ENCODE measurements around the gene ANO1. TPM values are rescaled to one million over a fixed set of nuclear protein-coding genes. Genes with fewer than 3 reads are reported as not detected.

ANO1 gene
- total RNA-seq, 2 experiments from 2014 or later: not detected

DNA sequence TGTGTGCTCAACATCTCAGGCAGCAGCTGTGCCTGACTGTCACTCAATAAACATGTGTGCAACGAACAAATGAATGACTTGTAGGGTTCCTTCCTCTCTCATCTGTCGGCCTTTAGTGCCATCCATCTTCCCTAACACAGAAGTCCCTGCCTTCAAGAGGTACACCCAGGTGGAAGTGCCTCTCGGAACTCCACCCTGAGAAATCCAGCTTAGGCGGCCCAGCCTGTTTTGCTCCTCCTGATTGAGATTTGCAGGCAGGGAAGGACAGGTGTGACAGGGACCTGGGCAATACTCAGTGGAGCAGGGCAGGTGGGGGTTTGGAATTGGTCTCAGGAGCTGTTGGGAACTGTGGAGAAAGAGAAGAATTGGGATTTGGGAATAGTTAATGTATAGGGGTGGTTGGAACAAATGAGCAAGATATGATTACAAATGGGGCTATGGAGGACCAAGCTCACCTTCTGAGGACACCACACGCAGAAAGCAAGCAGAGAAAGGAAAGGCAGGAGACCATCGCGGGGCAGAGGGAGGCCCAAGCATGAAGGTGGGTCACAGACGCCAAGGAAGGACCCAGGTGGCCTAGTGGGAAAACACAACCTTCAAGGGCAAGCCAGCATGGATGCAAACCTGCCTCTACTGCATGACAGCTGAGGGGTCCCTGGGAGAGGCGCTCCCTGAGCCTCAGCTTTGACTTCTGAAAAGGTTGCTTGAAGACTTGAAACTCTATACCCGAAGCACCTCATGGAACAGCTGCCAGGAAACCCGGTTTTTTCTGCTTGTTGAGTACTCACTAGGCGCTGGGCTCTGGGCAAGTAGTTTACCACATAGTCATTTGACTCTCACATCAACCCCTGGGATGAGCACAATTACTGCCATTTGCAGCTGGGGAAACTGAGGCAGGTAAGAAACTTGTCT is 40.9 kb upstream of the ANO1 start:
- TF ChIP-seq, protein P1, sequence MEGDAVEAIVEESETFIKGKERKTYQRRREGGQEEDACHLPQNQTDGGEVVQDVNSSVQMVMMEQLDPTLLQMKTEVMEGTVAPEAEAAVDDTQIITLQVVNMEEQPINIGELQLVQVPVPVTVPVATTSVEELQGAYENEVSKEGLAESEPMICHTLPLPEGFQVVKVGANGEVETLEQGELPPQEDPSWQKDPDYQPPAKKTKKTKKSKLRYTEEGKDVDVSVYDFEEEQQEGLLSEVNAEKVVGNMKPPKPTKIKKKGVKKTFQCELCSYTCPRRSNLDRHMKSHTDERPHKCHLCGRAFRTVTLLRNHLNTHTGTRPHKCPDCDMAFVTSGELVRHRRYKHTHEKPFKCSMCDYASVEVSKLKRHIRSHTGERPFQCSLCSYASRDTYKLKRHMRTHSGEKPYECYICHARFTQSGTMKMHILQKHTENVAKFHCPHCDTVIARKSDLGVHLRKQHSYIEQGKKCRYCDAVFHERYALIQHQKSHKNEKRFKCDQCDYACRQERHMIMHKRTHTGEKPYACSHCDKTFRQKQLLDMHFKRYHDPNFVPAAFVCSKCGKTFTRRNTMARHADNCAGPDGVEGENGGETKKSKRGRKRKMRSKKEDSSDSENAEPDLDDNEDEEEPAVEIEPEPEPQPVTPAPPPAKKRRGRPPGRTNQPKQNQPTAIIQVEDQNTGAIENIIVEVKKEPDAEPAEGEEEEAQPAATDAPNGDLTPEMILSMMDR (IDR thresholded peaks at IDR 0.05): no peak
- no peaks in the 10 kb centered on the region for H3K36me3 ChIP-seq (ENCODE audit: insufficient read depth, low read length)
- Mint-ChIP-seq H3K9me3 (peaks cover 17% of the 10 kb centered on the region), H3K27ac (no peak overlapping the region), H3K36me3 (ENCODE audit: low read depth) (no peaks in the 10 kb centered on the region), H3K27me3 (peaks cover 53% of the 10 kb centered on the region), H3K4me3 (no peak overlapping the region), H3K4me1 (ENCODE audit: low read depth) (no peaks in the 10 kb centered on the region)
- DNase-seq: no peak
- ATAC-seq (ENCODE audit: poor library complexity): no peak
- ChIA-PET POLR2A (no interaction called here), CTCF (no interaction called here)
- H3K27me3 ChIP-seq (ENCODE audit: control insufficient read depth in 1 of 2, insufficient read depth in 2 of 2, low read length in 2 of 2): peaks cover 4 to 14% of the 10 kb centered on the region in 2 experiments
- H3K27ac ChIP-seq (ENCODE audit: low read depth in 1 of 2, low read length in 2 of 2): no peak overlapping the region
- no peak overlapping the region for H3K4me3 ChIP-seq (ENCODE audit: low read length)
- intact Hi-C loops (cut with DNase I, micrococcal nuclease): no loop called here
- no peaks in the 10 kb centered on the region for H3K4me1 ChIP-seq (ENCODE audit: insufficient read depth, low read length)
- H3K9me3 ChIP-seq (ENCODE audit: control insufficient read depth in 1 of 2, insufficient read depth in 1 of 2, low read length in 2 of 2): peaks cover 11 to 22% of the 10 kb centered on the region in 2 experiments

DNA sequence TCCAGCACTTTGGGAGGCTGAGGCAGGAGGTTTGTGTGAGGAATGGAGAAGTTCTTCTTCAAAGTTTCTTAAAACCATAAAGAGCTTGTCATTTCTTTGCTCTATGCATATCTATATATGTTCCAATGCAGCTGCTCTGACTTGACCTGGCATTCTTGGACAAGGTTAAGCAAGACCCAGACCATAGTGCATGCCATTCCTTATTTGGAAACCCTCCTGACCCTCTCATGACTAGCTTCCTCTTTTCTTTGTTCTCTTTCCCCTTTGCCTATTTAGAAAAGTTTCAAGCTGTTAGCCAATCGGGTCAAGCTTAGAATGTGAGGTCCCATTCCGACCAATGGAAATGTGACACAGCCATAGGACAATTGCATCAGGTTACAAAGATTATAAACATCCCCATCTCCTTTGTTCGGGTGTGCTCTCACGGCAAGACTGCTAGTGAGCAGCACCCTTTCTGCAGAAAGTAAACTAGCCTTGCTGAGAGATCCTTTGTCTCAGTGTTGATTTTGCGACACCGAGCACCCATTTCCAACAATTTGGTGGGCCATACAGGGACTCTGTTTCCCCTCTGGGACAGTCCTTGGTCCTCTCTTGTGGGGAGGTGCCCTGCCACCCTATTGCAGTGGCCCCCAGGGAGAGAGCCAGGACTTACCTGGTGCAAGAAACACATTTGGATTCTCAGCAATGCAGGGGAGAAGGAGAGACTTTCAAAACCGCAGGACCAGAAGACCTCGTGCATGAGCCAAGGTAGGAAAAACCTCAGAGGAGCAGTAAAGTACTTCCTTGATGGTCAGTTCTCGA is 39.9 kb upstream of the ANO1 start:
- ATAC-seq (ENCODE audit: poor library complexity): no peak
- H3K4me3 Mint-ChIP-seq: no peak overlapping the region

DNA sequence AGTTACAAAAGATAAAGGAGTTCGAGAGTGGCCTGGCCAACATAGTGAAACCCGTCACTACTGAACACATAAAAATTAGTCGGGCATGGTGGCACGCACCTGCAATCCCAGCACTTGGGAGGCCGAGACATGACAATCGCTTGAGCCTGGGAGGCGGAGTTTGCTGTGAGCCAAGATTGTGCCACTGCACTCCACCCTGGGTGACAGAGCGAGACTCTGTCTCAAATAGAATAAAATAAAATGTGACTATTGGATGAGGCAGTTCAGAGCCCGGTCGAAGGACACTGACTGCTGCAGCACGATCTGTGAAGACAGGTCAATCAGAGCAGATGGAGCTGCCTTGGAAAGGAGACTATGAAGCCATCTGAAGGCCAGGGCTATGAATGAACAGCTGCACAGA is 37.7 kb upstream of the ANO1 start:
- H3K9me3 ChIP-seq (ENCODE audit: control insufficient read depth in 1 of 2, insufficient read depth in 1 of 2, low read length in 2 of 2): peaks cover 6 to 44% of the 10 kb centered on the region in 2 experiments
- POLR2A ChIA-PET: no interaction called here
- Mint-ChIP-seq H3K4me1 (ENCODE audit: low read depth) (no peaks in the 10 kb centered on the region), H3K27ac (no peak overlapping the region), H3K36me3 (ENCODE audit: low read depth) (no peaks in the 10 kb centered on the region), H3K4me3 (no peak overlapping the region), H3K9me3 (peaks cover 19% of the 10 kb centered on the region), H3K27me3 (peaks cover 32% of the 10 kb centered on the region)
- DNase-seq (no peak), ATAC-seq (ENCODE audit: poor library complexity) (no peak)
- H3K27me3 ChIP-seq (ENCODE audit: control insufficient read depth in 1 of 2, insufficient read depth in 2 of 2, low read length in 2 of 2): peaks cover 4 to 14% of the 10 kb centered on the region in 2 experiments
- no peak overlapping the region for H3K27ac ChIP-seq (ENCODE audit: low read depth in 1 of 2, low read length in 2 of 2)
- no peaks in the 10 kb centered on the region for H3K36me3 ChIP-seq (ENCODE audit: insufficient read depth, low read length)
- H3K4me3 ChIP-seq (ENCODE audit: low read length): no peak overlapping the region
- H3K4me1 ChIP-seq (ENCODE audit: insufficient read depth, low read length): no peaks in the 10 kb centered on the region
- CTCF ChIA-PET: no interaction called here
- TF ChIP-seq, protein P1 (IDR thresholded peaks at IDR 0.05): no peak
- intact Hi-C loops (cut with DNase I, micrococcal nuclease): no loop called here

More for the DNA sequence above, 39.9 kb upstream of the ANO1 start:
- Histone ChIP-seq H3K27ac (ENCODE audit: low read depth in 1 of 2, low read length in 2 of 2) (no peak overlapping the region), H3K36me3 (ENCODE audit: insufficient read depth, low read length) (no peaks in the 10 kb centered on the region), H3K27me3 (ENCODE audit: control insufficient read depth in 1 of 2, insufficient read depth in 2 of 2, low read length in 2 of 2) (peaks cover 4 to 14% of the 10 kb centered on the region in 2 experiments), H3K4me3 (ENCODE audit: low read length) (no peak overlapping the region), H3K4me1 (ENCODE audit: insufficient read depth, low read length) (no peaks in the 10 kb centered on the region), H3K9me3 (ENCODE audit: control insufficient read depth in 1 of 2, insufficient read depth in 1 of 2, low read length in 2 of 2) (peaks cover 11 to 32% of the 10 kb centered on the region in 2 experiments)
- H3K27me3 Mint-ChIP-seq: peaks cover 44% of the 10 kb centered on the region
- POLR2A ChIA-PET: no interaction called here
- no peak overlapping the region for H3K27ac Mint-ChIP-seq
- H3K4me1 Mint-ChIP-seq (ENCODE audit: low read depth): no peaks in the 10 kb centered on the region
- CTCF ChIA-PET: no interaction called here
- peaks cover 17% of the 10 kb centered on the region for H3K9me3 Mint-ChIP-seq
- no peak for DNase-seq
- intact Hi-C loops (cut with DNase I, micrococcal nuclease): no loop called here
- no peaks in the 10 kb centered on the region for H3K36me3 Mint-ChIP-seq (ENCODE audit: low read depth)
- TF ChIP-seq, protein P1 (IDR thresholded peaks at IDR 0.05): no peak

All from CD4-positive, alpha-beta T cell (primary cell).